Activated CD8-positive, alpha-beta memory T cell treated with anti-CD3 and anti-CD28 coated beads, Interleukin-2, amount 50 U/mL, for 1 hour (primary cell): ENCODE measurements around the gene KRTAP19-2.
"Not testable (repeated sequence)": the region's sequence is repeated elsewhere in the genome, so short reads cannot be mapped to it uniquely, and the experiment has no call there.

Experiments used
- DNase-seq: peaks from one replicate; pipeline ENCODE4 v3.0.0-alpha.2; 2020; ENCODE audit errors: extremely low read depth

KRTAP19-2 gene, protein sequence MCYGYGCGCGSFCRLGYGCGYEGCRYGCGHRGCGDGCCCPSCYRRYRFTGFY

GRCh38 chr21:30487336-30487735 is at the start of gene KRTAP19-2:
KRTAP19-2 (minus strand) TSS chr21:30487436; CDS start chr21:30487348, 88 bp downstream.
- no peak for DNase-seq

GRCh38 chr21:30518876-30519275 is 31.6 kb upstream of the KRTAP19-2 start:
- no peak for DNase-seq

DNA sequence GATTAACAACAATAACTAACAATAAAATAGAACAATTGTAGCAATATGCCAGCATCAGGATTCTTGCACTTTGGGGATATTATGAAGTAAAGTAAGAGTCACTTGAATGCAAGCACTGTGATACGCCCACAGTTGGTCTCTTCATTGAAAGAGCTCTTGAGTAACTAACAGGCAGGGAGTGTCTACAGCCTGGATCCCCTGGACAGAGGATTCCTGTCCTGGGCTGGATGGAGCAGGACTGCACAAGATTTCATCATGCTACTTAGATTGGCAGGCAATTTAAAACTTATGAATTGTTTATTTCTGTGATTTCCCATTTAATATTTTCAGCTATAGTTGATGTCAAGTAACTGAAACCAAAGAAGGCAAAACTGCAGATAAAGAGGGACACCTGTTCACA is 28.4 kb upstream of the KRTAP19-2 start:
- DNase-seq, result no peak

DNA sequence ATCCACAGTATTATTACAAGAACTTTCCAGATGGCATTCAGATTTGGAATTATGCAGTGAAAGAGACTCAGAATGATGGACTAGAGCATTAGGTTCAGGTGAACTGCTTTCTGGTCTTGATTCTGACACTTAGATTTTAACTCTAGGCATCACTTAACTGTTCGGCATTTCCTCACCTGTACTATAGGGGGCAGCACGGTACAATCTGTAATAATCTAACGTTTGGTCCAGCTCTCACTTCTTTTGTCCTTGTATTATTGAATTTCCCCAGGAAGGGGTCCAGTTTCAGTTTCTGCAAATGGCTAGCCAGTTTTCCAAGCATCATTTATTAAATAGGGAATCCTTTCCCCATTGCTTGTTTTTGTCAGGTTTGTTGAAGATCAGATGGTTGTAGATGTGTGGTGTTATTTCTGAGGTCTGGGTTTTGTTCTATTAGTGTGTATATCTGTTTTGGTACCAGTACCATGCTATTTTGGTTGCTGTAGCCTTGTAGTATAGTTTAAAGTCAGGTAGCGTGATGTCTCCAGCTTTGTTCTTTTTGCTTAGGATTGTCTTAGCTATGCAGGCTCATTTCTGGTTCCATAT is 18.5 kb upstream of the KRTAP19-2 start:
- not testable (repeated sequence) for DNase-seq

- DNase-seq, result no peak
Measured at GRCh38 chr21:30502041-30502440, 14.8 kb upstream of the KRTAP19-2 start, which contains the start of gene KRTAP19-5. KRTAP19-5 (minus strand) TSS chr21:30502141; CDS start chr21:30502090, 51 bp downstream.

- no peak for DNase-seq
Measured at GRCh38 chr21:30497065-30497464, 9.8 kb upstream of the KRTAP19-2 start, which contains the start of gene KRTAP19-4. KRTAP19-4 (minus strand) TSS chr21:30497165; CDS start chr21:30497110, 55 bp downstream.

DNA sequence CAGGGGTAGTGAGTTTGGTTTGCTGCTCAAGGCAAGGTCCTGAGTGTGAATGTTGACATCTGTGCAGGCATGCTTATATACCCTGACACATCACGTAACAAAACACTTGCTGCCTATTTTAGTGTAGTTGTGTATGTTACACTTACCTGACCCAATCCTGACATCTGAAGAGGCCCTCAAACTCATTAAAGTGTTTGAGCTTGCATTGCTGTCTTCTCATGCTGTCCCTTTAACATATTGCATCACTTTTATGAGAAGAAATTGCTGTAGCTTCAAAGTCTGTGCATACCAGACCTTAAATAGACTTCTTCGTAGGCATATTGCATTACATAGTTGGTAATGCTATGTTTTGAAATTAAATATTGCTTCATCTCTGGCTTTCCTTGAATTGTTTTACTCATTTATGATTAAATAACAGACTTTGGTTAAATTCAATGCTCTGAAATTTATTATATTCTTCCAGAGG is 4.8 kb upstream of the KRTAP19-2 start, which contains the start of gene KRTAP19-3:
Gene KRTAP19-3 (minus strand): TSS at position 51 of the 466 bp plus-strand sequence. CDS start 56 bp downstream, outside the sequence.
- no peak for DNase-seq

- no peak for DNase-seq
Measured at GRCh38 chr21:30486180-30486579, 1.1 kb downstream of the KRTAP19-2 start.

- no peak for DNase-seq
Measured at GRCh38 chr21:30482130-30482529, 5.1 kb downstream of the KRTAP19-2 start.

DNA sequence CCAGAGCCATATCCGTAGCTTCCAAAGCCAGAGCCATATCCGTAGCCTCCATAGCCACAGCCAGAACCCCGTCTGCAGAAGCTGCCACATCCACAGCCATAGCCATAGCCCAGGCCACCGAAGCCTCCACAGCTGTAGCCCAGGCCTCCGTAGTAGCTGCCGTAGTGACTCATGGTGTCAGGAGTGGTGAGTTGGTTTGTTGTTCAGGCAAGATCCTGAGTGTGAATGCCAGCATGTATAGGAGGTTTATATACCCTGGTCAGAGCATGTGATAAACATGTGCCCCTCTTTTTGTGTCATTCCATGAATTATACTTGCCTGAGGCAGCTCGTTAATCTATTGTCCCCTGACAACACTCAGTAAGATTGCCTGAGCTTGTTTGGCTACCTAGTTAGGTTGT is 7.1 kb downstream of the KRTAP19-2 start, which contains the start of gene KRTAP19-1:
Gene KRTAP19-1 (minus strand): TSS at position 223 of the 400 bp plus-strand sequence. CDS start 50 bp downstream, at position 173.
- DNase-seq, result no peak

DNA sequence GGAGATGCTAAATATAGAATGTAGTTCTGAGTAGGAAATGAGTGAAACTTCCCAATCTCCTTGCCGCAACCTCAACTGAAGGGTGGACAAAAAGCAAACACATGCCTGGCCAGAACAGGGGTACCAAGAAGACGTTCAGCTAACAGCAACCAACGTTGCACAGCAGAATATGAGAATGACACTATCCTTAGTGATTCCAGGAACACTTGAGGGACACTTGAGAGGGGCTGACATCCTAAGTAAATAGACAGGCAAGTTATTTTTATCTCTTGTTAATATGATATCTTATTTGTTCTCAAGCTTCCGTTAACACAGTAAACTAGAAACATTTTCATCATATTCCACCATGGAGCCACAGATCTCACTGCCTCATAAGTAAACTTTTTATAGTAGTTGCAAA is 8.0 kb downstream of the KRTAP19-2 start:
- no peak for DNase-seq

GRCh38 chr21:30478004-30478403 is 9.2 kb downstream of the KRTAP19-2 start:
- DNase-seq, result no peak

DNA sequence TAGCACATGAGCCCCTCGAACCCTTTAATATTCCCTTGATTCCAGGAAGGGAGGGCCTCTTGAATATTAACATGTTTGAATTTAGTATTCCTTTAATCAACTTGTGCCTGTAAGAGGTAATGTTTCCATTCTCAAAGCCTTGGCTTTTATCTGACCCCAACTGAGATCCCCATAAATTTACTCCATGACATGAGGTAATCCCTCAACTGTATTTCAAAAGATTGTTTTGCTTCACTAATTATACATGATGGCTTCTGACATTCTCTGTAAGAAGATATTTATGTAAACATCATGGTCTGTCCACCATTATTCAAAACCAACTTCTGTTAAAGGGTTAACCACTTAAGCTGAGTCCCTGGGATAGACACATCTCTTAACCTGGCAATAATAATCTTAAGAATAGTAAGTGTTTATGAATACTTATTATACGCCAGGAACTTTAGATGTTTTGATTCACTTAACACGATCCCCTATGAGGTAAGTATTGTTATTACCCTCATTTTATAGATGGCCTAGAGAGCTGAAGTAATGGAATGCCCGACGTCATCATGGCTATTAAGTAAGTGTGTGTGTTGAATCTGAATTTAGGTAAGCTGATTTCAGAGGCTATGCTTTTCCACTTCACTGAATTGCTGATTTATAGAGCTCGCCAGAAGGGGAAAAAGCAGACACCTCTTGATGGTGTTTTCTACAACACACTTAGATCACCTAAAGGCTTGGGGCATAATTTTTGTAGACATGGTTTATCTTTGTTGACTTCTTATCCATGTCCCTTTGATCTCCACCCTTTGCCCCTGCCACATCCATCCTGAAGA is 18.1 kb downstream of the KRTAP19-2 start:
- DNase-seq, result no peak

GRCh38 chr21:30463713-30464112 is 23.5 kb downstream of the KRTAP19-2 start:
- no peak for DNase-seq

- DNase-seq, result no peak
Measured at GRCh38 chr21:30448514-30448913, 38.7 kb downstream of the KRTAP19-2 start.

- no peak for DNase-seq
Measured at GRCh38 chr21:30447056-30447455, 40.2 kb downstream of the KRTAP19-2 start.

DNA sequence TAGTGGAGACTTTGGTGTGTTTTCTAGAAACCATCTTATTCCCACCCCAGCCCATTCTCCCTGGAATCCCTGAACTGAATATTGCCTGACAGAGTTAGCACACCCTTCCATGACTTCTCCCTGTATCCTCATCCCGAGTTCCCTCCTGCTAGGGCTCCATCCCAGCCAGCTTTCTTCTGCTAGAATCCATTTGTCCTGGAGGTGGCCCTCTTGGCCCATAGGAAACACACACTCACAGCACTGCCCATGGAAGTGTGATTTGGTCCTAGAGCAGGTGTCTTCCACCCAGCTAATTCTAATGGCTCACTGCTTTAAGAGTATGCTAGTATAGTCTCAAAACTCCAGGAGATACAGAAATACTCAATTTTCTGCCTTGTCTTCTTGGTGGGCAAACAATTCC is 43.0 kb downstream of the KRTAP19-2 start:
- DNase-seq, result no peak

DNA sequence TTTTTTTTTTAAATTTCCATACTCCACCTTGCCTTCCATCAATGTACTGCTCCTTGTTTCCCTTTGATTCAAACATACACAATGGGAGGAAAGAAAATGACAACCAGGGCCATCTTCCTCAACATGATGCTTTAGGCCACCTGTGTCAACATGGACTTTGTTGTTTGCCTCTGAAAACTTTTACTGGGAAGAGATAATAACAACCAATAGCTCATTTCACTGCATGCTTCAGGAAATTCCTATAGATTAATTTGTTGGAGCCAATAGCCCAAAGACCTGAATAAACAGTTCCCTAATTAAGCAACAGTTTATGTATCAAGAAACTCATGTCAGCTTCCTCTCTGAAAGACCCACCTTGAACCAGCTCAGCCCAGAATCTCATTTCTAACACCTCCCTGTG is 44.0 kb downstream of the KRTAP19-2 start:
- DNase-seq, result no peak

GRCh38 chr21:30439975-30440374 is 47.3 kb downstream of the KRTAP19-2 start, which contains the start of gene KRTAP15-1:
KRTAP15-1 (plus strand) TSS chr21:30440275; CDS start chr21:30440328, 53 bp downstream.
- DNase-seq, result no peak
